Thoracic aorta (tissue), 2 donors: ENCODE data around the gene SHISA3. TPM values are rescaled to one million over a fixed set of nuclear protein-coding genes. Genes with fewer than 3 reads are reported as not detected.

Experiments
- ATAC-seq: fragments of 150-250 bp; one replicate; pipeline ENCODE4 v1.8.0; 2017; ENCODE audit warnings: low read depth; ENCODE audit not compliant: insufficient number of reproducible peaks, low FRiP score
- DNase-seq: peaks from one replicate; pipeline ENCODE4 v3.0.0-alpha.2; 2020; ENCODE audit warnings: low spot score
- H3K27ac ChIP-seq, 2 donors: fragments of 200-600 bp; sonication (generic); 1 replicate in 1 of 2; 2 replicates in 1 of 2; pipeline ENCODE4 v1.5.1; 2016; ENCODE audit warnings: mild to moderate bottlenecking in 2 of 2, moderate library complexity in 2 of 2
- H3K27me3 ChIP-seq: fragments of 200-600 bp; sonication (generic); replicated peaks from 2 replicates; pipeline ENCODE4 v1.6.0; 2016; ENCODE audit warnings: mild to moderate bottlenecking; ENCODE audit not compliant: insufficient read depth
- H3K36me3 ChIP-seq: fragments of 200-600 bp; sonication (generic); one replicate; pipeline ENCODE4 v1.5.1; 2016
- H3K4me1 ChIP-seq, 2 donors: fragments of 200-600 bp; sonication (generic); 1 replicate in 1 of 2; 2 replicates in 1 of 2; pipeline versions ENCODE4 v1.5.1 to v1.6.0; 2016; ENCODE audit warnings: low read depth in 2 of 2, mild to moderate bottlenecking in 1 of 2; ENCODE audit not compliant: control insufficient read depth in 1 of 2
- H3K4me3 ChIP-seq: fragments of 200-600 bp; sonication (generic); 2 replicates; pipeline ENCODE4 v1.5.1; 2016; ENCODE audit warnings: mild to moderate bottlenecking
- H3K9me3 ChIP-seq: fragments of 200-600 bp; sonication (generic); 2 replicates; pipeline ENCODE4 v1.5.1; 2016
- CTCF ChIP-seq: fragments of 200-600 bp; sonication (generic); IDR thresholded peaks from one replicate; pipeline ENCODE4 v1.5.1; 2019; ENCODE audit warnings: antibody characterized with exemption
- total RNA-seq, 2 donors: library from RNA; depleted of rRNA; stranded (reverse); fragments of >200 nt; gene quantifications; one replicate each; pipeline versions ENCODE4 v1.1.0 to v1.2.3, GENCODE V29; 2016

SHISA3 gene
- total RNA-seq, 2 donors from 2014 or later, result 15.0 to 30.1 TPM

- H3K4me3 ChIP-seq, result no peak overlapping the region
- no peaks in the 10 kb centered on the region for H3K9me3 ChIP-seq
- peaks cover 4 to 7% of the 10 kb centered on the region in 2 donors for H3K4me1 ChIP-seq
- DNase-seq (no peak), ATAC-seq (no peak)
- peaks cover 3% of the 10 kb centered on the region for H3K36me3 ChIP-seq
- no peak overlapping the region for H3K27ac ChIP-seq
- TF ChIP-seq CTCF, result no peak
- no peaks in the 10 kb centered on the region for H3K27me3 ChIP-seq
Observed at GRCh38 chr4:42417550-42417949, 20.3 kb downstream of the SHISA3 start.

DNA sequence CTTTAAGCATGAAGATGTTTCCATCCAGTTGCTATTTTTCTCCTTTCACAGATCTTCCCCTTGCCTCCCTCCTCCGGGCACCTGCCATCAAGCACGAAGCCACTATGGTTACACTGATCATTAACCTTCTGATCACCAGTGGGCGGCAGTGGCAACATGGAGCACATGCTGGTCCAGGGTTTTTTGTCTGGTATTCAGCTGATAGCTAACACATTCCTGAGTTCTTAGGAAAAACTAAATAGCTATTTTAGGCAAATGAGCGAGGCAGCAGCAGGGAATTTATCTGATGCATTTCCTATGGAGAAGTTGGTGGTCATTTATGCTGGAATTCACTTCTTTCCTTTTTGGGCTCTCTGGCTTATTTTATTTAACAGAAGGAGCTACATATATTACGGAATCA lies 22.9 kb downstream of the SHISA3 start:
- no peak overlapping the region for H3K4me3 ChIP-seq
- no peaks in the 10 kb centered on the region for H3K4me1 ChIP-seq
- no peak overlapping the region for H3K27ac ChIP-seq

DNA sequence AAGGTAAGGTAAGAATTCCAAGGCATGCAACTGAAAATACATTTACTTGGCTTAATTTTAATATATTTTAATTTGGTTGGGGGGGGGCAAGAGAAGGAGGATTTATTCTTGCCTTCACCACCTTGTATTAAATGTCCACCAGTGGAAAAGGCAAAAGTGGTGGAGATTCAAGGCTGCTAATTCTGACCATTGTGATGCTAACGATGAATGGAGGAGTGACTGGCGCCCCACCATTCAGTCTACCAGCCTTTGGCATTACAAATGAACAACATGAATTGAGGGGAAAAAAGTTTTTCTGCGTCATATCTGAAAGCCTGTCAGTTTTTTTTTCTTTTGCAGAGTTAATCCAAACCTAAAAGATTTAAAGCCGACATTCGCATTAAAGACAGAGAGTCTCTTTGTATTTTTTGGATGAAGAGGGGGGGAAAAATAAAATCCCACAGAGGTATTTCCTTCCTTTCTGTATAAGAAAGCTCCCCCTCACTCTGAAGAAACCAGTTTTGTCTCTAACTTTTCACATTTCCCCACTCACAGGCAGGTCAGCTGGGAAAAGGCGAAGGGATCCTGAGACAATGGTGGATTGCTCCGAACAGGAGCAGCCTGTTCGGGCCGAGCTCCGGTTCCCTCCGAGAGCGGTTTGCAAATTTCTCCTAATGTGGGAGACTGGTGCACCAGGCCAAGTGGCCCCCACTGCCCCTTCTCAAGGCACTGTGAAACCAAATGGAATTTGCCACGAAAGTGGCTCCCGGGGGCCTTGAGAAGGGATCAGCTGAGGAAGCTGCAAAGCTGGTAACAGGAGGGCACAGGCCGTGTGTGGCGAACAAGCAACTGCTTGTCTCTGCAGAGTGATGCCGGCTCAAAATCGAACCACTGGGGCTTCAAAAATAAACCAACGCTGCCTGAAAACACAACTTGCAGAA lies 28.1 kb downstream of the SHISA3 start:
- no peaks in the 10 kb centered on the region for H3K4me1 ChIP-seq
- H3K36me3 ChIP-seq, result no peaks in the 10 kb centered on the region
- DNase-seq (no peak), ATAC-seq (no peak)
- no peaks in the 10 kb centered on the region for H3K9me3 ChIP-seq
- no peaks in the 10 kb centered on the region for H3K27me3 ChIP-seq
- H3K27ac ChIP-seq, result no peak overlapping the region
- H3K4me3 ChIP-seq, result no peak overlapping the region
- no peak for TF ChIP-seq CTCF

More for the DNA sequence above, 22.9 kb downstream of the SHISA3 start:
- no peak for DNase-seq
- no peak for ATAC-seq
- Histone ChIP-seq H3K27me3 (no peaks in the 10 kb centered on the region), H3K36me3 (peaks cover 3% of the 10 kb centered on the region), H3K9me3 (no peaks in the 10 kb centered on the region)
- TF ChIP-seq CTCF, result no peak

- H3K36me3 ChIP-seq, result no peaks in the 10 kb centered on the region
- ATAC-seq (no peak), DNase-seq (no peak)
- H3K9me3 ChIP-seq, result no peaks in the 10 kb centered on the region
- H3K27me3 ChIP-seq, result no peaks in the 10 kb centered on the region
- no peak for TF ChIP-seq CTCF
- no peaks in the 10 kb centered on the region for H3K4me1 ChIP-seq
- H3K4me3 ChIP-seq, result no peak overlapping the region
- H3K27ac ChIP-seq, result no peak overlapping the region
Observed at GRCh38 chr4:42428036-42428435, 30.7 kb downstream of the SHISA3 start.

GRCh38 chr4:42436928-42437565 lies 39.8 kb downstream of the SHISA3 start:
- no peak overlapping the region for H3K4me3 ChIP-seq
- no peak for ATAC-seq
- no peaks in the 10 kb centered on the region for H3K36me3 ChIP-seq
- no peak overlapping the region for H3K27ac ChIP-seq
- H3K4me1 ChIP-seq, result no peaks in the 10 kb centered on the region
- no peaks in the 10 kb centered on the region for H3K9me3 ChIP-seq
- no peak for TF ChIP-seq CTCF
- no peaks in the 10 kb centered on the region for H3K27me3 ChIP-seq
- DNase-seq, result no peak
